HG02884 (cell line): ENCODE data around the gene RADIL.
"Not testable (repeated sequence)": the region's sequence is repeated elsewhere in the genome, so short reads cannot be mapped to it uniquely, and the experiment has no call there.

ENCODE experiments used
- ATAC-seq: cut with Tn5 transposase; IDR thresholded peaks from one replicate; pipeline ENCODE4 v1.9.1; 2021; ENCODE audit warnings: mild to moderate bottlenecking, moderate library complexity; ENCODE audit not compliant: unreplicated experiment

The RADIL gene, protein sequence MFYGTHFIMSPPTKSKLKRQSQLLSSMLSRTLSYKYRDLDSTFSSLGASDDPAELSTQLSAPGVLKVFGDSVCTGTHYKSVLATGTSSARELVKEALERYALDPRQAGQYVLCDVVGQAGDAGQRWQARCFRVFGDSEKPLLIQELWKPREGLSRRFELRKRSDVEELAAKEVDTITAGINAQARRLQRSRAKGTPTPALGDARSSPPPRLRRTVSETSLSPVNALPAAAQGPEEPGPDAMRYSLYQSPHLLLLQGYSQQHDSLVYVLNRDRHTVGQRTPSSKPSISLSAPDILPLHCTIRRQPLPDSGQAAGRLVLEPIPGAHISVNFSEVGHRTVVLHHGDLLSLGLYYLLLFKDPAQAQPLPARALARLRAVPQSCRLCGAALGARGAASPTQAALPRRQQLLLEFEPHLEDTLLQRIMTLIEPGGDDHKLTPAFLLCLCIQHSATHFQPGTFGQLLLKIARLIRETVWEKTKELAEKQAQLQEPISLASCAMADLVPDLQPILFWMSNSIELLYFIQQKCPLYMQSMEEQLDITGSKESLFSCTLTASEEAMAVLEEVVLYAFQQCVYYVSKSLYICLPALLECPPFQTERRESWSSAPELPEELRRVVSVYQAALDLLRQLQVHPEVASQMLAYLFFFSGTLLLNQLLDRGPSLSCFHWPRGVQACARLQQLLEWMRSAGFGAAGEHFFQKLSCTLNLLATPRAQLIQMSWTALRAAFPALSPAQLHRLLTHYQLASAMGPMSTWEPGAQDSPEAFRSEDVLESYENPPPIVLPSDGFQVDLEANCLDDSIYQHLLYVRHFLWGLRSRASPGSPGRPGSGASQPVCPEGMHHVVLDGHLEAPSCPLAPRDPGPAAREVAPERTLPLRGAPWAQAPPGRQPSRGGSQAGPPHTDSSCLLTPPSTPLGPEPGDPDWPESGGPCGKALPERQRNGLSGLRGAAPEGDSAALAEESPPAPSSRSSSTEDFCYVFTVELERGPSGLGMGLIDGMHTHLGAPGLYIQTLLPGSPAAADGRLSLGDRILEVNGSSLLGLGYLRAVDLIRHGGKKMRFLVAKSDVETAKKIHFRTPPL

GRCh38 chr7:4883372-4884144, at the start of gene RADIL:
Gene RADIL, minus strand, starts transcription at chr7:4883716. Its CDS starts 5,577 bp downstream, at chr7:4878139.
- ATAC-seq = peak; percentile 88

DNA sequence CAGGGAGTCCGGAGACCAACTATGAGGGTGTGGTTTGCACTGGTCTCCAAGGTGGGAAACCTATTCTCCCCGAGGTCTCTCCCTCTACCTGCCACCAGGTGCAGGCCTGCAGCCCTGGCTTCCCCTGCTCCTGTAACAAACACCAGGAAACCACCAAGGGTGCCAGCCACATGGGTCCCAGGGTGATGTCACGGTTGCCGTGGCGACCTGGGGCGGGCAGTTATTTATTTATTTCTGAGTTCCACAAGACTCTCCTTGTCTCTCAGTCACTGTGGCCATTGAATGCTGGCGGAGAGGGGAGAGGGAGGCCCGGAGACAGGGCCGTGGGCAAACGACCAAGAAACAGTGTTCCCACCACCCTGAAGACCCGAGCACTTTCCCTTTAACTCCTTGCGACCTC, 48.4 kb upstream of the RADIL start:
- ATAC-seq = no peak

GRCh38 chr7:4929005-4929404, 45.5 kb upstream of the RADIL start:
- no peak for ATAC-seq

DNA sequence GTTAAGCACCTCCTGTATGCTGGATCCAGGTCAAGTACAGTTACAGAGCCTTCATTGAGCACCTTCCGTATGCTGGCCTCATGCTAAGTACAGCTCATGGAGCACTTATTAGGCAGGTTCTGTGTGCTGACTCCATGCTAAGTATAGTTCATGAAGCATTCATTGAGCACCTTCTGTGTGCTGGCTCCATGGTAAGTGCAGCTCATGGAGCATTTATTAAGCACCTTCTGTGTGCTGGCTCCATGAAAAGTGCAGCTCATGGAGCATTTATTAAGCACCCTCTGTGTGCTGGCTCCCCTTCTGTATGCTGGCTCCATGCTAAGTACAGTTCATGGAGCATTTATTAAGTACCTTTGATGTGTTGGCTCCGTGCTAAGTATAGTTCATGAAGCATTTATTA, 44.9 kb upstream of the RADIL start:
- ATAC-seq = no peak

DNA sequence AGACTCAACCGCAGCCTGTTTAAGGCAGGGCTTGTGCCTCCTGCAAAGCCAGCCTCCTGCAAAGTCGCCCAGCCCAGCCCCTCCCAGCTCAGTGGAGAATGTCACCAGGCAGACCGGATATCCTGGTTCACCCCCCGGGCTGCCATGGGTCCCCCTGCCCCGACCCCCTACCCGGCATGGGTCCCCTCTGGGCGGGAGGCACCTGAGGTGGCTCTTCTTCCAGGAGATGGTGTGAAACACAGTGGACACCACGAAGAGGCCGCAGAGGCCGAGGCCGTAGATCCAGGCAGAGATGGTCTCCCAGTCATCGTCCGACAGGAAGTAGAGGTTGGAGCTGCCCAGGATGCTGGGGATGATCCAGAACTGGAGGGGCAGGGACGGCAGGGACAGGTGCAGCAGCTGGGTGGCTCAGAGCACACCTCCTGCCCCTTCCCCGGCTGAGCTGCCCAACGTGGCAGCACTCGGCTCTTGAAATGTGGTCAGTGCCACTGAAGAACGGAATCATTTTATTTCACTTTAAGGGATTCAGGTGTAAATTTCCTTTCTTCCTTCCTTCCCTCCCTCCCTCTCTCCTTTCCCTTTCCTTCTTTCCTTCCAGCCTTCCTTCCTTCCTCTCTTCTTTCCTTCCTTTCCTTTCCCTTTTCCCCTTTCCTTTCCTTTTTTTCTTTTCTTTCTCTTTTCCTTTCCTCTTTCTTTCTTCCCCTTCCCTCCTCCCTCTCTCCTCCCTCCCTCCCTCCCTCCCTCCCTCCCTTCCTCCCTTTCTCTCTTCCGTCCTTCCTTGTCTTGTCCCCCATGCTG, 36.7 kb upstream of the RADIL start:
- no peak for ATAC-seq

DNA sequence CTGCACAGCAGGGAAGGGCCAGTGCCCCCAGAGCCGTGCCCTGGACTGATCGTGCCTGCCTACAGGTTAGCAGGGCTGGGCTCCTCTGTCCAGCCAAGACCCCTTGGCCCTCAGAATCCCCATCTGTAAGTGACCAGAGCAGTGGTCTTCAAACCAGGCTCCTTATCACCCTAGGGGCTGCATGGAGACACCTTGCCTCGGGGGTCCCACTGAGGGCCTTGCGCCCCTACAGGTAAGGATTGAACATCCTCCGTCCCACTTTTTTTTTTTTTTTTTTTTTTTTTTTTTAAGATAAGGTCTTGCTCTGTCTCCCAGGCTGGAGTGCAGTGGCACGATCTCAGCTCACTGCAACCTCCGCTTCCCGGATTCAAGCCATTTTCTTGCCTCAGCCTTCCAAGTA, 32.6 kb upstream of the RADIL start:
- no peak for ATAC-seq

DNA sequence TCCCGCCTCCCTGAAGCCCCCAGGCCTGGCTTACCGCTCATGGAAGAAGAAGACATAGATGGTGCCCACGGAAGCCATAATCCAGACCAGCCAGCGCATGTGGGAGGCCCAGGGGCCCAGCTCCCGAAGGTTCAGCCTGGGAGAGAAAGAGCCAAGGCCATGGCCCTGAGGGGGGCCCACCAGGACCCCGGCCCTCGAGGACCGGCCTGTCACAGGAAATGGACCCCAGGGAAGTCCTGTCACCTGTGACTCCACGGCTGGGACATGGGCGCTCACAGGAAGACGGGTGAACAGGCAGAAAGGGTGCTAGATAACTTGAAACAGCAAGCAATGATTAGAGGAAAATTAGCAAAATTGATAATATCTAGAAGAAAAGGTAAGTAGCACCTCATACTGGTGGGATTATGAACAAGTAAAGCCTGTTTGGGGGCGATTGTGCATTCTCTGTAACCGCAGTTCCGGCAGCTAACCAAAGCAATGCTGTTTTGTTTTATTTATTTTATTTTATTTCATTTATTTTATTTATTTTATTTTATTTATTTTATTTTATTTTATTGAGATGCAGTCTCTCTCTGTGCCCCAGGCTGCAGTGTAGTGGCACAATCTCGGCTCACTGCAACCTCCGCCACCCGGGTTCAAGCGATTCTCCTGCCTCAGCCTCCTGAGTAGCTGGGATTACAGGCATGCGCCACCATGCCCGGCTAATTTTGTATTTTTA, 27.8 kb upstream of the RADIL start:
- no peak for ATAC-seq

GRCh38 chr7:4906682-4907081, 23.2 kb upstream of the RADIL start:
- no peak for ATAC-seq

- no peak for ATAC-seq
Measured at GRCh38 chr7:4905171-4905570, 21.7 kb upstream of the RADIL start.

- ATAC-seq = no peak
Measured at GRCh38 chr7:4904346-4904745, 20.8 kb upstream of the RADIL start.

GRCh38 chr7:4895766-4896165, 12.2 kb upstream of the RADIL start:
- ATAC-seq = no peak

- ATAC-seq = no peak
Measured at GRCh38 chr7:4894482-4894881, 11.0 kb upstream of the RADIL start.

DNA sequence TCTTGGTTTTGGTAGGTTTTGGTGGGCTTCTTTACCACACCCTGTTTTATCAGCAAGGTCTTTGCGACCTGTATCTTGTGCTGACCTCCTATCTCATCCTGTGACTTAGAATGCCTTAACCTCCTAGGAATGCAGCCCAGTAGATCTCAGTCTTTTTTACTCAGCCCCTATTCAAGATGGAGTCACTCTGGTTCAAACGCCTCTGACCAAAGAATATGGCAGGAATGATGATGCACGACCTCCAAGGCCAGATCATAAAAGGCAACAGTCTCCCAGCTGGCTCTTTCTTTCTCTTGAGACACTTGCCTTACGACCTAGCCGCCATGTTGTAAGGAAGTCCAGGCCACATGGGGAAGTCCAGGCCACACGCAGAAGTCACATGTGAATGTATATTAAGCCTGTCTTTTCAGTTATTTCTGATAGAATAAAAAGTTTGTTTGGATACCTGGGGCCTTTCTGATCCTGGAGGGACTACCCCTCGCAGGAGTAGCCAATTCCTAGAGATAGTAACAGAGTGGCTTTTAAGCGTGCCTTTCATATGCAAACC, 10.5 kb upstream of the RADIL start:
- ATAC-seq = no peak

GRCh38 chr7:4893188-4893587, 9.7 kb upstream of the RADIL start:
- ATAC-seq = not testable (repeated sequence)

DNA sequence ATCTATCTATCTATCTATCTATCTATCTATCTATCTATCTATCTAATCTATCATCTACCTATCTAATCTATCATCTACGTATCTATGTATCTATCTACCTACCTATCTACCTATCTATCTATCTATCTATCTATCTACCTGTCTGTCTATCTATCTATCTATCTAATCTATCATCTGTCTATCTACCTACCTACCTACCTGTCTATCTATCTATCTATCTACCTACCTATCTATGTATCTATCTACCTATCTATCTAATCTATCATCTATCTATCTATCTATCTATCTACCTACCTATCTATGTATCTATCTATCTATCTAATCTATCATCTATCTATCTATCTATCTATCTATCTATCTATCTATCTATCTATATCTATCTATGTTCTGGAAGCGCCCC, 8.0 kb upstream of the RADIL start:
- ATAC-seq = not testable (repeated sequence)

DNA sequence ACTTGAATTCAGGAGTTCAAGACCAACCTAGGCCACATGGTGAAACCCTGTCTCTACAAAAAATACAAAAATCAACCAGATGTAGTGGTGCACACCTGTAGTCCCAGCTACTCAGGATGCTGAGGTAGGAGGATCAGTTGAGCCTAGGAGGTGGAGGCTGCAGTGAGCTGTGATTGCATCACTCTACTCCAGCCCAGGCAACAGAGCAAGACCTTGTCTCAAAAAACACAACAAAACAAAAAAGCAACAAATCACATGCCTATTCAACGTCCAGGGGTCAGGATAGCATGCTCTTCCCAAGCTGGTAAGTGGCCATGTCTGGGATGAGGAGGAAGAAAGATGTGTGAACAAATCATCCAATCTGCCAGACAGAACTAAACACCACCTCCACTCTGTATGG, 6.2 kb upstream of the RADIL start:
- no peak for ATAC-seq

DNA sequence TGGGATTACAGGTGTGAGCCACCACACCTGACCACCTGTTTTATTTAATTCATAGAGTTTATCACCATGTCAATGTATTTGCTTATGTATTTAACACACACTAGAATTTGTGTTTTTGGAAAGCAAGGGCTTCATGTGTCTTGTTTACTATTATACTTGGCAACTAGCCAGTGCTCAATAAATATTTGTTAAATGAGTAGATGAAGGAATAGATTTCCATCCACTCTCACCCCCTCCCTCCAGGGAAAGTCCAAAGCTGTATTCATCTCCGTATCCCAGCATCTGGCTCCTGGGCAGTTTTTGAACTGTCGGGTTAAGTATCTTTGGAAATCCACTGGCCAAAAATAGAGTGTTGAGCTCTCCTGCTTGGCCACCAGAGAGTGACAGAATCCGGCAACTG, 4.6 kb upstream of the RADIL start:
- ATAC-seq = no peak

- ATAC-seq = no peak
Measured at GRCh38 chr7:4886671-4887070, 3.2 kb upstream of the RADIL start.

DNA sequence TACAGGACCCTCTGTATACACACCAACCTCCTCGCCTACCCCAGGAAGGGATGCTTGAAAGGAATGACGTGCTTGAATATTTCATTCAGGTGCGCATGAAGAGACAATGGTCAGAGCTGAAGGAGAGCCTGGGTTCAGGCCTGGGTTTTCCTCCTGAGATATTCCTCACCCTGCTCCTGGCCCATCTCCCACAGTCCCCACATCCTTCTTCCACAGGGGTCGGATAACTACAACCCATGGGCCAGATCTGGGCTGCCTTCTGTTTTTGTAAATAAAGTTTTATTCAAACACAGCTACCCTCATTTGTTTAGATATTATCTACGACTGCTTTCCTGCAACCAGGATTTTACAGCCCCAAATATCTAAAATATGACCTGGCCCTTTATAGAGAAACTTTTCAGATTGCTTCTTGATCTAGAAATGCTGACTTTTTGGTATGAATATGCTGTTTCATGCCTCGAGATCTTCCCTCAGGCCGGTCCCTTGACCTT, 1.8 kb upstream of the RADIL start:
- ATAC-seq = no peak
